Pancreas (tissue), 8 donors: ENCODE measurements around the gene TMEM40. TPM values are rescaled to one million over a fixed set of nuclear protein-coding genes. Genes with fewer than 3 reads are reported as not detected.

ENCODE experiments used
- polyA plus RNA-seq, 2 donors: library from polyadenylated mRNA; stranded (reverse); fragments of 200-250 nt; gene quantifications; one replicate each; pipeline ENCODE4 v1.2.3, GENCODE V29; 2013
- total RNA-seq, 6 donors: library from RNA; stranded (reverse); fragmentation: NEBNext Ultra II Directional in 4 of 6; extraction: Animal tissue kit (Norgen Biotek cat#: 25700) in 4 of 6; gene quantifications; one replicate each; pipeline versions ENCODE4 v1.2.1 to v1.2.4, GENCODE V29; 2021 to 2023
- donor health status: healthy with polysubstance abuse.
- donor health status: DM: no; HTN: no; CAD: no; lungs with moderate emphysema.
- donor health status: DM: no; HTN: no; CAD: no.
- donor health status: Bipolar disorder and iron deficiency.
- donor health status: DM: yes; HTN: yes; CAD: no.
- donor health status: DM: no; HTN: no; CAD: no.
- donor health status: DM: no; HTN: no; CAD: no.
- donor health status: DM: yes; HTN: yes; CAD: no.

Gene TMEM40
- total and polyA plus RNA-seq, 8 donors = 0.38 TPM; not detected in 7

Other genes starting within 250 kb of the TMEM40 start
- 1 to 10 TPM; 1.5 to 3.9 (median 2.4) TPM for gene MKRN2OS, start 213.8 kb downstream of the TMEM40 start, total RNA-seq
- gene MKRN2OS, start 213.8 kb downstream of the TMEM40 start, polyA plus RNA-seq = 1 to 10 TPM; 1.9 to 3.2 TPM
- gene MKRN2, start 202.2 kb downstream of the TMEM40 start, total RNA-seq = 10 to 100 TPM; 11.8 to 17.0 (median 13.9) TPM
- 10 to 100 TPM in 1 of 2 donors, 1 to 10 TPM in 1; 8.5 to 11.8 TPM for gene MKRN2, start 202.2 kb downstream of the TMEM40 start, polyA plus RNA-seq
- 10 to 100 TPM; 33.7 to 46.9 (median 38.1) TPM for gene RAF1, start 95.1 kb downstream of the TMEM40 start, total RNA-seq
- gene RAF1, start 95.1 kb downstream of the TMEM40 start, polyA plus RNA-seq = 10 to 100 TPM; 29.1 to 45.8 TPM
- 1 to 10 TPM; 1.6 to 3.8 (median 2.9) TPM for gene CAND2, start 37.4 kb upstream of the TMEM40 start, total RNA-seq
- 1 to 10 TPM; 3.3 to 6.2 TPM for gene CAND2, start 37.4 kb upstream of the TMEM40 start, polyA plus RNA-seq
- 1,000 to 10,000 TPM in 4 of 6 donors, 100 to 1,000 TPM in 2; 931 to 1,623 (median 1,120) TPM for gene RPL32, start 82.3 kb upstream of the TMEM40 start, total RNA-seq
- 1,000 to 10,000 TPM; 1,584 to 1,793 TPM for gene RPL32, start 82.3 kb upstream of the TMEM40 start, polyA plus RNA-seq